ENCODE measurements around the gene ECI2.

ECI2 gene, protein sequence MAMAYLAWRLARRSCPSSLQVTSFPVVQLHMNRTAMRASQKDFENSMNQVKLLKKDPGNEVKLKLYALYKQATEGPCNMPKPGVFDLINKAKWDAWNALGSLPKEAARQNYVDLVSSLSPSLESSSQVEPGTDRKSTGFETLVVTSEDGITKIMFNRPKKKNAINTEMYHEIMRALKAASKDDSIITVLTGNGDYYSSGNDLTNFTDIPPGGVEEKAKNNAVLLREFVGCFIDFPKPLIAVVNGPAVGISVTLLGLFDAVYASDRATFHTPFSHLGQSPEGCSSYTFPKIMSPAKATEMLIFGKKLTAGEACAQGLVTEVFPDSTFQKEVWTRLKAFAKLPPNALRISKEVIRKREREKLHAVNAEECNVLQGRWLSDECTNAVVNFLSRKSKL

DNA sequence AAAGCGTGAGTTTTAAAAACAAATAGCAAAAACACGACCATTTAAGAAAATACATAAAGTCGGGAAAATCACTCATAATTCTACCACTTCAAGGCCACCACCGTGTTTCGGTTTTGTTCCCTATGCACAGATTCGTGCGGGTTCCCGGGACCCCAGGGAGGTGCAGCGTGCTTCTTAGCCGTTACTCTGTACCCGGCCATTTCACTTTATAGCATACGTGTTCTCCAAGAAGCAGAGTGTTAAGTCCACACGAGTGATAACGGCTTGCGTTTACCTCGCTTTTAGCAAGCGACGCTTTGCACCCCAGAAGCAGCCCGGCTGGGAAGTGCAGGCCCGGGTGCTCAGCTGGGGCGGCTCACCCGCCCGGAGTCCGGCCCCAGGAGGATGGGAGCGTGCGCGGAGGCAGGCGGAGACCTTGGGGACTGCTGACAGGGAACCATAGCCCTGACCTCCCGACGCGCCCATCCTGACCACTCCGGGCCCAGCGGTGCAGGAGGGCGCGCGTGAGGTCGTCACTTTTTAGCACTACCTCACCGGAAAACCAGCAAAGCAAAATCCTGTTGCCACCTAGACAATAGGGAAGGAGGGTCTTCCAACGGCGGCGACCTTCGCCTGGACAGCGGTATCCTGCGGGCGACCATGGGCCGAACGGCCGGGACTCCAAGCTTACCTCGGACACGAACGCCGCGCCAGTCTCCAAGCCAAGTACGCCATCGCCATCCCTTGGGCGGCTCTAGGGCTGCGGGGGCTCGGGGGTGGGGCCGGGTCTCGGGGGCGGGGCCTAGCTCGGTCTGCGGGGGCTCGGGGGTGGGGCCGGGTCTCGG, at the start of gene ECI2:
Gene ECI2, minus strand, starts transcription at position 735 of the 824 bp plus-strand sequence. Its CDS starts 15 bp downstream, at position 720.
- no peak for DNase-seq

DNA sequence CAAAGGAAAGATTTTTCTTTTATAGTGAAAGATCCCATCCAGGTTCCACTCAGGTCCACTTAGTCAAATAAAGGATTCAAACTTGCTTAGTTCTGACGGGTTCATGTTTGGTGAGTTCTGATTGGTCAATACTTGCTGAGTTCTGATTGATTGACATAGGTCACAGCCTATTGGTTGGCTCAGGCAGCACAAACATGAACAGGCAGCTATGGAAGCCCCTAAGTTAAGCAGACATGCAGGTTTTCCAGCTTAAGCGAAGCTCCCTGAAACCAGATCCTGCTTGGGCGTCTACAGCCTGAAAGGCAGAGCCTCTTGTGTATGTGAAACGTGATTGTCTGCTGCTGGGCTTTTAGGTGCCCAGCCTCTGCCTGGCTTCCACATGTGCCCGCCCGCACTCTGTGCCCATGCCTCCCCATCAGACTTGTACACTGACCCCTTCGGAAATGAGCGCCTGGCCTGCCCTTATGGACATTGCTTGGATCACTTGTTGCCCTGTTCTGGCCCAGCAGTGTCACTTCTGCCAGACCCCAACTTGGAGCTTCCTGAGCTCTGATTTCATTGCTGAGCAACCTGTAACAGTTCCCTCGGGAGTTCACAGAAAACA, 45.4 kb upstream of the ECI2 start:
- no peak for DNase-seq

DNA sequence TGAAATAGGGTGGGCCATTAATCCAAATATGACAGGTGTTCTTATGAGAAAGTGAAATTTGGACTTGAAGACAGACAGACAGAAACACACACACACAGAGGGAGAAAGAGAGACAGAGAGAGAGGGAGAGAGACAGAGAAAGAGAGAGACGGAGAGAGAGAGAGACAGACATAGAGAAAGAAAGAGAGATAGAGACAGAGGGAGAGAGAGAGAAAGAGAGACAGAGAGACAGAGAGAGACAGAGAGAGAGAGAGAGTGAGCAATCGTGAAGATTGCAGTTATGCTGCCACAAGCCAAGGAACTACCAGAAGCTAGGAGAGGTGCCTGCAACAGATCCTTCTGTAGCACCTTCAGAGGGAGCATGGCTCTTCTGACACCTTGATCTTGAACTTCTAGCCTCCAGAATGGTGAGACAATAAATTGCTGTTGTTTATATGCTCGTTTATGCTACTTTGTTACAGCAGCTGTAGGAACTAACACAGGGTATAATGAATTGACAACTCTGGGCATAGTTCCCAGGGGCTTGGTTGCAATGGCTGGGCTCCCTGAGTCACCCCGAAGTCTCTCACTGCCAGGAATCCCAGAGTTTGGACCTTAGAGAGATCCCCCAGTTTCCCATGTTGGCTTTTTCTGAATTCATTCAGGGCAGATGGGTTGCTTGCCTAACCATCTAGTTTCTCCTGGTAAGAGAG, 44.7 kb upstream of the ECI2 start:
- DNase-seq = no peak

DNA sequence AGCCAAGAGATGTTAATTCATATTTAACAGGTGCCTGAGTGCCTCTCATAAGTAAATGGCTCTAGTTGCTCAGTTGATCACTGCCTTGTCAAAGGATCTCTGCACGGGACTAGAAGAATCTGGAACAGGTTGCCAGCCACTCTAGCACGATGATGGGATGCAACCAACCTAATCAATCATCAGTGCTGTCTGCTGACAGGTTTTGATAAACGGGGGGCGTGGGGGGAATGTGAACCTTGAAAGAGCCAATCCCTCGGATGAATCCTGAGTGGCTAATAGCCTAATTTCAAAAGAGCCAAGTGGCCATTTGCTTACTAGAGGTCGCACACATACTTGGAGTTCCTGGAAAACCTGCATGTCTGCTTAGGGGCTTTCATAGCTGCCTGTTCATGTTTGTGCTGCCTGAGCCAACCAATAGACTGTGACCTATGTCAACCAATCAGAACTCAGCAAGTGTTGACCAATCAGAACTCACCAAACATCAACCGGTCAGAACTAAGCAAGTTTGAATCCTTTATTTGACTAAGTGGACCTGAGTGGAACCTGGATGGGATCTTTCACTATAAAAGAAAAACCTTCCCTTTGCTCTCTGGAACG, 43.5 kb upstream of the ECI2 start:
- no peak for DNase-seq

DNA sequence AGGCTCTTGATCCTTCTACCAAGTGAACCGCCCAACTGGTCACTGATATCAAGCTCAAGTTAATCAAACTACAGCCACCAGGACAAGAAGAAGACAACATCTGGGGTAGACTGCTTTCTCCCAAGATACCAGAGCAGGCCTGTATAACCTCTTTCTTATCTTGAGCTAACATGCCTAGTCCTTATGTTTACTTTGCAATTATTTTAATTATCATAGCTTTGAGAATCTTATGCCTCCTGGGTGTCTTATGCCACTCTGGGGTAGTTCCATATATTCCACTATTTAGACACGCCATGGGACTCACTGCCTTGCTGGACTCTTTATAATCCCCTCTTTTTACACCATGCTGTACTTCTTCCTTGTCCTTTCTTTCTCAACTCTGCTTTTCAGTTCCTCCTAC, 41.5 kb upstream of the ECI2 start:
- no peak for DNase-seq

DNA sequence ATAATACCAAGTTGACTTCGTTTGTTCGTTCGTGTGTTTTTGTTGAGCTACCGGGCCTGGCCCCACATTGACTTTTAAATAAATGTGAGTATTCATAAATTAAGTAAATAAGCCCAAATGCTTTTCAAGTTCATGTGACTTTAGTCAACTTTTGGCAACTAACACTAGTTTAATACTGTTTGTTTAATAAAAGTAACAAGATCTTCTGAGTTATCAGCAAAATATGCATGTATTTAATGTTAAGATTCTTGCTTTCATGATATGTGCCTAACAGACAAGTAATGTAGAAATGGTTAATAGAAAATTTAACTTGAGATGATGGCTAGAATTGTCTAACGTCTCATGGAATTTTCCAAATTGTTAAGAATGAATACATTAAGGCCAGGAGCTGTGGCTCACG, 38.7 kb upstream of the ECI2 start:
- DNase-seq = no peak

DNA sequence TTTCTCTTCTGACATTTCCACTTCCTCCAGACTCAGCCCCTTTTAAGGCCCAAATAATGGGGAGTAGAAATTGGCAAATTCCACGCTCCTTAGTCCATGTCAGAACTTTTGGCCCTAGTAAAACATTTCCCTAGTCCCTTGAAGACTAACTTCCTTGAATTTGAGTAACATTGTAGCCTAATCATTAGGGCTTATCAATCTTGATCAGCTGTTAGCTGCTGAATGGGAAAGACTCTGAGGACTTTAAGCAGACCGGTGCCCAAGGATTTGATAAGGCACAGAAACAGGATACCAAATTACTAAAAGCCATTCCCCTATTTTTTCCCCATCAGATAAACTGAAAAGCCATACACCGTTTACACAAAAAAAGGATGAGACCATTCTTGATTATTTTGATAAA, 37.0 kb upstream of the ECI2 start:
- DNase-seq = no peak

DNA sequence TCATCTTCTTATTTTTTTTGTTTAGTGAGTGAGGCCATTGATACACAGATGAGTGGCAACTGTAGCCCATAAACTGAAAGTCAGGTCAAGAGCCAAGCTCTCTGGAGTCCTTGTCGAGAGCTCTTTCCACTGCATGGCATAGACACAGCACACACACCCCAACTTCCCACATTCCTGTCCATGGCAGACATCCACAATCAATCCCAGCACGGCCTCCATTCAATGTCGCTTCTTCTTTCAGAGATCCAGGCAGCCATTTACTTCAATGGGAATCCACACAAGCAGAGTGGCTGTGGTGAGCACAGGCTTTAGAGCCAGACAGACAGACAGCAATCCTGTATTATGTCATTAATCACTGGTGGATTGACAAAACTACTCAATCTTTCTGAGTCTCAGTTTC, 34.9 kb upstream of the ECI2 start:
- DNase-seq = no peak

DNA sequence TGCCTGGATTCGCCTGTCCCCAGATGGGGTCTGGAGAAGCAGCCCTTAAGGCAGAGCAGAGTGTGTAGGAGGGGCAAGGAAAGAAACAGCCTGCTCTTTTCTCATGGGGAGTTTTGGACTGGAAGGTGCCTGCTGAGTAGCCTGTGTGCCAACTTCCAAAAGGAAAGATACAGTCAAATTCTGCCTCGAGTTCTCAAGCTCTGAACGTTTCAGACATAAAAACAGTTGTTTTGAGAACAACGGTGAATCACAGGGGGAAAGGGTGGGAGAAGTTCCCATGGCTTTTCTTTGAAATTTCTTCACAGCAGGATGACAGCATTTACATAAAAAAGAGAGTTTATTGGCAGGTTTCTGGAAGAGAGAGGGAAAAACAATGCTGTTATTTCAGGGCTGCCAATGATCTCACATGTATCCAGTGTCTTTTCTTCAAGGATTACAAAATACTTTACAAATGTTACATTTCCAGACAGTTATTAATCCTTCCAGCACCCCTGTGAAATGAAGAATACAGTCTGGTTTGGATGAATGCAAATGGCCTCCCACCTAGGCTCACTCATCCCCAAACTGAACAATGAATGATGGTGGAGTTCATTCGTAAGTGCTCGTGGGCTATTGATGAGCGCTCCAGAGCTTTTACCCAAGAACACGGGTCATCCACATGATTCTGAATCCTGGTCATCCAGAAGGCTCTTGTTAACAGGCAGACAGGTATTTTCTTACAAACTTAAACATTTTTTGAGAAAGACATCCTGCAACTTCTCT, 33.8 kb upstream of the ECI2 start:
- DNase-seq = no peak

DNA sequence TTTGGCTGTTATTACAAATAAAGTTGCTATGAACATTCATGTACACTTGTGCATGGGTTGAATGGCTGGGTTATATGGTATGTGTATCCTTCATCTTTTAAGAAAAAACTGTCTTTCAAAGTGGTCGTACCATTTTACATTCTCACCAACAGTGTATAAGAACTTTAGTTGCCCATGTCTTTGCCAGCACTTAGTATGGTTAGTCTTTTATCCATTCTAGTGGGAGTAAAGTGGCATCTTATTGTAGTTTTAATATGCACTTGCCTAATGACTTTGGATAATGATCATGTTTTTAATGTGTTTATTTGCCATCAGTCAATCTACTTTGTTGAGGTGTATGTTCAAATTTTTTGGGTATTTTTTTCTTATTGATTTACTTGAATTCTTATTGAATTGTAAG, 32.5 kb upstream of the ECI2 start:
- DNase-seq = no peak

DNA sequence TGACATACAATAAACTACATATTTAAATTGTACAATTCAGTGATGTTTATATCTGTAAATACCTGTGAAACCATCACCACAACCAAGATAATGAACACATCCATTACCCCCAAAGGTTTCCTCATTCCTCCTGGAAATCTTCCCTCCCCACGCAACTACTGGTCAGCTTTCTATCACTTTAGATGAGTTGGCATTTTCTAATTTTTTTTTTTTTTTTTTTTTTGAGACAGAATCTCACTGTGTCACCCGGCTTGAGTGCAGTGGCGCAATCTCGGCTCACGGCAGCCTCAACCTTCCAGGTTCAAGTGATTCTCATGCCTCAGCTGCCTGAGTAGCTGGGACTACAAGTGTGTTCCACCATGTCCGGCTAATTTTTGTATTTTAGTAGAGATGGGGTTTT, 31.7 kb upstream of the ECI2 start:
- DNase-seq = no peak

DNA sequence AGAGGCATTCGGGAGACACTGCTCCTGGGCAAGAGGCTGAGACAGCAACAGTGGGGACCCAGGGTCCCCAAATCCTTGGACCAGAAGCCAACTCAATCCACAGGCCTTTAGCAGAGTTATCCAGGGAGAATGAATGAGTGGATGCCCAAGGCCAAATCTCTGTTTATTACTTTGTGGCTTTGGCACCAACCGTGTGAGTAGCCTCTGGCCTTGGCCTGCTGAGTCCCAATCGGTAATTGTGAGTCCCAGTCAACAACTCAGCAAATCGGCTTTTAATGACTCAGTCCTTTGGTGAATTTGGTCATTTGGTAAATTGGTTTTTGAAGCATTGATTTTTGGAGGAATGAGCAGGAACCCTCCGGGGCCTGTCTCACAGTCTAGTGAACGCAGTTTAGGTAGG, 29.1 kb upstream of the ECI2 start:
- no peak for DNase-seq

DNA sequence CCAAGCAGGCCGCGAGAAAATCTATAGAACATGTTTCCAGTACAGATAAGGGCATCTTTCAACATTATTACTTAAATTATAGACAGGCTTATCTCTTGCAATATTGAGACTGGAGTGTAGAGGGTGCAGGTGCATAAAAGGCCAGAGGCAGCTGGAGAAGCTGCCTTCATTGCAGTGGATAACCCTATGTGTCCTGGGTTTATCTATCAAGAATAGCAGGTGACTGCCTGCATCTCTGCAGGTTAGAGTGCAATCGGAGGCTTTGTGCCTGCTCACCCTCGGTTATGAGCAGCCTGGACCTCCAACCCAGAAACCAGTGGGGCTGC, 28.7 kb upstream of the ECI2 start:
- no peak for DNase-seq

DNA sequence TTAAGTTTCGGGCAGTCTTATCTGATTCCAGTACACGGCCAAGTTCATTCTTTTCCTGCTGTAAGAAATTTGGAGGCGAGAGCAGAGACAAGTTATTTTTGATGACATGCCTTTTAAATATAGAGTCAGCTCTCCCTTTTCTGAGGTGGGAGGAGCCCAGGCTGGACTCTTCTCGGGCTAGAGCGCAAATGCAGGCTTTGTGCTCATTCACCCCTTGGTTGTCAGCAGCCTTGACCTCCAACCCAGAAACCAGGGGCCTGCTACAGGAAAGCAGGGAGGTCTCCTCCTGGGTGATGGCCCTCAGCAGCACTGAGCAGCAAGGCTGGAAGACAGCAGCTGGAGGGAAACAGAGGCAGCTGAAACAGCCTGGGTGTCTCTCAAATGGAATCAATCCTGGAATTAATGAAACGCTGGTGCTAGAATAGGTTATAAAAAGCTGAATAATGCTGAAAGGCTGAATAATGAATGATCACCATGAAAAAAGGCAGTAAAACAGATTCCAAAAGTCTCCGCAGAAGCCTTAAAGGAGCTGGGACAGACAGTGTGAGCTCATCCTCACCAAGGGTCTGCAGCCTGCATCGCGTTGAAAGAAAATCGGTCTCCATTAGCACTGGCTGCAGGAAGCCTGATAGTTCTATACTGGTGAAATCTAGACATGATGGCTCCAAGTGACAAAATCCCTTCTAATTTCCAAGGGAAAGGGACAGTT, 28.2 kb upstream of the ECI2 start:
- no peak for DNase-seq

DNA sequence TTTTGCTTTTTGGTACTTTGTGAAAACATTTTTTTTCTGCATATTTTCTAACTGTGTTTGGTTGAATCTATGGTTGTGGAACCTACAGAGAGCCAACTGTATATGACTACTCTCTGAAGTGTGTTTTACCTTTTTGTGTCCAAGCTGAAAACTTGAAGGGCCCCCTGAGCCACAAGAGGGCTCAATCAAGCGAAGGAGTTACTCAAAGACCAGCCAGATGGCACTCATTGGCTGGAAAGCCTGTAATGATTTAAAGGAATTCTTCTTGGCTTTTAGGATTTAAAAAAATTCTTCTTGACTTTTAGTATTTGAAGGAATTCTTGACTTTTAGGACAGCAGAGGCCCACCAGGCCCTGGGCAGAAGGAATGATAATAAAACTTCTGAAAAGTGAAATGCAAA, 27.0 kb upstream of the ECI2 start:
- DNase-seq = no peak

DNA sequence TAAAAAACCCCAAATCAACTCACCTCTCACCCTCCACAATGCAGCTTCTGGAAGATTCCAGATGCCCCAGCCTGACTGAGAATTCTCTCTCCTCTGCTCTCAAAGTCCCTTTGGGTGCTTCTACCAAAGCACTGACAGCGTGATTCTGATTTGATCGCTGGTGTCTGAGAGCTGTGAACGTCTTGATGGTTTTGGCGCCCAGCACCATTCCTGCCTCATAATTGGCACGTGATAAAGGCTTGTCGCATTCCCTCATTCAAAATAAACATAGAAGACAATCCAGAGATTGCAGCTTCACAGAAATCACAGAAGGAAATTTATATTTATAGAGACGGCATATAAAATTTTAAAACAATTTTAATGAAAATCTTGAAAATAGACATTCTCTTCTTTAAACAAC, 24.1 kb upstream of the ECI2 start:
- DNase-seq = no peak

DNA sequence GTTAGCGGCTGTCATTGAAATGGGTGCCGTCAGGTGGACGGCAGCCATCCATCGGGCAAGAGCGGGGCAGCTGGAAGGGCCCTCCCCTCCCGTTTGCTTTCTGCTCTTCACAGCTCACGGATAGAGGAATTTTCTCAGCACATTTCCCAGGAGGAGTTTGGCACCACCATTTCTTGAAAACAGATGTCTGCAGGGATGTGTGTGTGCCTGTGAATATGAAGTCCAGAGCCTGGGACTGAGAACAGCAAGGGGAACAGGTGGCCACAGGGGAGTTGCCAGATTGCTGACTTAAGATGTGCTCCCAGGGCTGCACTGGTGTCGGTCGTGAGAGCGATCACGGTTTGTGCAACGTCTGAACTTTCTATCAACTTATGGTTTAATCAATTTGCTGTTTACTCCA, 22.1 kb upstream of the ECI2 start:
- no peak for DNase-seq

DNA sequence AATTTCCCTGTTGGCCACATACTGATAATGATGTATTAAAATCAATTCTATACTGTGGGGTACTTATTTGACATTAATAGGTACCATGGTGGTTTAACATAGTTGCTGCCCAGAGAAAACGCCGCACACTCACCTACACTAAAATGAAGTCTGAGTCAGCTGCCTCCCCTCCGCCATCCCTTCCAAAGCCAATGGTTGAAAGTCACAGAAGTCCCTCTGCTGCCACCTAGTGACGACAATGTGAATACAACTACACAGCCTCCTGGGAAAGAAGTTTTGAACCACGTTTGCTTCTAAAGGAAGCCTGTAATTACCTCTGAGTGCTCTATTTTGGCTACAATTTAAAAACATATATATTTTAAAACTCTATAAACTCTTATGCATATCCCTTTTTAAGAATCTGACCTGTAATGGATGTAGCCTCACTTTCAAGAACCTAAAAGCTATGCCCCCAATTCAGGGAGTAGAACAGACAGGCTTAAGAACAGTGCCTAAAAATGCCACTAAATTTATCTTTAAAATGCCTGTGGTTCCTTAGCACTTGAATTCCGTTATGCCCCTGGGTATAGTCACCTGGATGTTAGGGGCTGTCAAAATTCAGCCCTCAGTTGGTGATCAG, 20.6 kb upstream of the ECI2 start:
- DNase-seq = peak; percentile 65

DNA sequence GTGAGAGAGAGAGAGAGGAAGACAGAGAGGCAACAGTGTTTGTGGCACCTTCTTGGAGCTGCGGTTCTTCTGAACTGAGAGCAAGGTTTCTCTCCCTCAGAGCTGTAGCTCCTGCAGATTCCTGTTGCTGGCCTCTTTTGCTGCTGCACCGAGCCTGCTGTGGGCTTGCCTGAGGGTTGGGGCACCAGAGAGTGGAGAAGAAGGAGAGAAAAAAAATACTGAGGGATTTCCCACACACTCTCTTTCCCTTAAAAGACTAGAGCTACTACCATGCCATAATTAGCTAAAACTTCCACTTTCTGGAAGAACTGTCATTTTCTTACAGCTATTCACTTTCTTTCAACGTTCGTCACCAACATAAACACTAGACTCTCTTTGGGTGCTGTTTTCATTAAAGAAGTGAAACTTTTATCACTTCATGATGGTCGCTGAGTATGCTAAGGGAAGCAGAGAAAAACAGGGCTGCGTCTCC, 18.2 kb upstream of the ECI2 start:
- no peak for DNase-seq

DNA sequence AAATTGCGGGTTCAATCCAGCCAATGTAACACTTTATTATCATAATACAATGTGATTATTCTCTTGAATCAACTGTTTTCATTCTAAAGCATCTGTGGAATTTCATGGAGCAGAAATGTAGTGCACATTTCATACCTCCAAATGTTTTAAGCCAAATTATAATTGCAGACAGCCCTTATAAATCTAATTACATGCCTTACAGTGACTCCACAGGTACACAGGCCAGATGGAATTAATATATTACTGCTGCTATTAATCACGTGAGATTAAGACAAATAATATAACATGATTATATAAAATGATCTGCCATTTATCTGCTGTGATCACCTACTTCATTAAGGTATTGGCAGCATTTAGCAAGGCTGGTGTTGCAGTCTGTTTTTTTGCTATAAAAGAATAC, 9.7 kb upstream of the ECI2 start:
- no peak for DNase-seq

DNA sequence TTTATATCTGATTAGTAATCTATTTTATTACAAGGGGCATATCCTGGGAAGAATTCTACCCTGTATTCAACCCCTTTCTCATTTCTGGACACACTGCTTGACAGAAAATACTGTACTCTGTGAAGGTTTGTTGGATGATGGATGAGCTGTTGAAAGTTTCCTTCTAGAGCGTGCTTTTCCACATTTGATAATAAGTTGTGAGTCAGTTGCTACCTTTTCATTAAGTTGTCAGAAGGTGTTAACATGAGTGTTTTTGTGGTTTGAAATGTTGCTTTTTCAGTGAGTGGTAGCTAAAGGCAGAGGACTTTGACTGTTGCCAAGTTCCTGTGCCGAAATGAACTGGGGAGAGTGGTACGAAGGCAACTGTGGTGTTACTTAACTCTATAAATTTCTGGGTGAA, 3.9 kb upstream of the ECI2 start:
- no peak for DNase-seq
